Thoracic aorta (tissue), 2 donors: ENCODE results near the gene GALNT17. TPM values are rescaled to one million over a fixed set of nuclear protein-coding genes. Genes with fewer than 3 reads are reported as not detected.

Experiments used
- ATAC-seq: fragments of 150-250 bp; one replicate; pipeline ENCODE4 v1.8.0; 2017; ENCODE audit warnings: low read depth; ENCODE audit not compliant: insufficient number of reproducible peaks, low FRiP score
- DNase-seq: peaks from one replicate; pipeline ENCODE4 v3.0.0-alpha.2; 2020; ENCODE audit warnings: low spot score
- H3K27ac ChIP-seq, 2 donors: fragments of 200-600 bp; sonication (generic); 1 replicate in 1 of 2; 2 replicates in 1 of 2; pipeline ENCODE4 v1.5.1; 2016; ENCODE audit warnings: mild to moderate bottlenecking in 2 of 2, moderate library complexity in 2 of 2
- H3K27me3 ChIP-seq: fragments of 200-600 bp; sonication (generic); replicated peaks from 2 replicates; pipeline ENCODE4 v1.6.0; 2016; ENCODE audit warnings: mild to moderate bottlenecking; ENCODE audit not compliant: insufficient read depth
- H3K36me3 ChIP-seq: fragments of 200-600 bp; sonication (generic); one replicate; pipeline ENCODE4 v1.5.1; 2016
- H3K4me1 ChIP-seq, 2 donors: fragments of 200-600 bp; sonication (generic); 1 replicate in 1 of 2; 2 replicates in 1 of 2; pipeline versions ENCODE4 v1.5.1 to v1.6.0; 2016; ENCODE audit warnings: low read depth in 2 of 2, mild to moderate bottlenecking in 1 of 2; ENCODE audit not compliant: control insufficient read depth in 1 of 2
- H3K4me3 ChIP-seq: fragments of 200-600 bp; sonication (generic); 2 replicates; pipeline ENCODE4 v1.5.1; 2016; ENCODE audit warnings: mild to moderate bottlenecking
- H3K9me3 ChIP-seq: fragments of 200-600 bp; sonication (generic); 2 replicates; pipeline ENCODE4 v1.5.1; 2016
- CTCF ChIP-seq: fragments of 200-600 bp; sonication (generic); IDR thresholded peaks from one replicate; pipeline ENCODE4 v1.5.1; 2019; ENCODE audit warnings: antibody characterized with exemption
- total RNA-seq, 2 donors: library from RNA; depleted of rRNA; stranded (reverse); fragments of >200 nt; gene quantifications; one replicate each; pipeline versions ENCODE4 v1.1.0 to v1.2.3, GENCODE V29; 2016

The GALNT17 gene
- total RNA-seq, 2 donors from 2014 or later: 17.6 to 20.8 TPM

- no peak overlapping the region for H3K27ac ChIP-seq
- ATAC-seq (no peak), DNase-seq (no peak)
- no peak for TF ChIP-seq CTCF
- peaks cover 4% of the 10 kb centered on the region for H3K9me3 ChIP-seq
- H3K4me3 ChIP-seq: no peak overlapping the region
- H3K4me1 ChIP-seq: no peaks in the 10 kb centered on the region
- H3K36me3 ChIP-seq: no peaks in the 10 kb centered on the region
- no peaks in the 10 kb centered on the region for H3K27me3 ChIP-seq
Measured at GRCh38 chr7:71697400-71697799, 565.5 kb downstream of the GALNT17 start.

- ATAC-seq: no peak
- H3K27ac ChIP-seq: no peak overlapping the region
- no peaks in the 10 kb centered on the region for H3K4me1 ChIP-seq
- H3K27me3 ChIP-seq: no peaks in the 10 kb centered on the region
- no peaks in the 10 kb centered on the region for H3K9me3 ChIP-seq
- no peak for DNase-seq
- no peak for TF ChIP-seq CTCF
- no peak overlapping the region for H3K4me3 ChIP-seq
- H3K36me3 ChIP-seq: no peaks in the 10 kb centered on the region
Measured at GRCh38 chr7:71705217-71705616, 573.3 kb downstream of the GALNT17 start.

- Histone ChIP-seq H3K27ac (no peak overlapping the region), H3K4me1 (no peaks in the 10 kb centered on the region), H3K27me3 (no peaks in the 10 kb centered on the region), H3K36me3 (no peaks in the 10 kb centered on the region), H3K9me3 (no peaks in the 10 kb centered on the region), H3K4me3 (no peak overlapping the region)
- no peak for DNase-seq
- TF ChIP-seq CTCF: no peak
- no peak for ATAC-seq
Measured at GRCh38 chr7:71705901-71706596, 574.1 kb downstream of the GALNT17 start.

- H3K27me3 ChIP-seq: no peaks in the 10 kb centered on the region
- no peaks in the 10 kb centered on the region for H3K4me1 ChIP-seq
- DNase-seq (no peak), ATAC-seq (no peak)
- TF ChIP-seq CTCF: no peak
- no peaks in the 10 kb centered on the region for H3K9me3 ChIP-seq
- no peak overlapping the region for H3K27ac ChIP-seq
- no peaks in the 10 kb centered on the region for H3K36me3 ChIP-seq
- no peak overlapping the region for H3K4me3 ChIP-seq
Measured at GRCh38 chr7:71706597-71706975, 574.6 kb downstream of the GALNT17 start.

- DNase-seq: no peak
- TF ChIP-seq CTCF: no peak
- no peaks in the 10 kb centered on the region for H3K4me1 ChIP-seq
Measured at GRCh38 chr7:71707041-71707440, 575.1 kb downstream of the GALNT17 start.

More at GRCh38 chr7:71707041-71707440, 575.1 kb downstream of the GALNT17 start:
- Histone ChIP-seq H3K27me3 (no peaks in the 10 kb centered on the region), H3K4me3 (no peak overlapping the region), H3K27ac (no peak overlapping the region), H3K36me3 (no peaks in the 10 kb centered on the region), H3K9me3 (no peaks in the 10 kb centered on the region)
- no peak for ATAC-seq
